H1 (cell line): ENCODE data around the gene DYNLL1. TPM values are rescaled to one million over a fixed set of nuclear protein-coding genes. Genes with fewer than 3 reads are reported as not detected.

Source experiments
- CTCF ChIA-PET: fragments of 300-600 bp; sonication (Branson Sonifier 250); formaldehyde crosslinking; loops from one replicate; lab custom pipeline; 2021; ENCODE audit not compliant: partially characterized antibody; lab: Charles Lee
- POLR2A ChIA-PET: fragments of 300-600 bp; sonication (Branson Sonifier 250); formaldehyde crosslinking; loops from one replicate; lab custom pipeline; 2021; ENCODE audit warnings: inconsistent platforms; ENCODE audit not compliant: partially characterized antibody; lab: Charles Lee
- DNase-seq, 2 experiments: peaks; one replicate each; pipeline versions ENCODE4 v3.0.0 to v3.0.0-alpha.2; 2010 to 2022; ENCODE audit warnings: low spot score in 2 of 2, low read depth in 1 of 2, mixed read lengths in 1 of 2
- FAIRE-seq: peaks from 2 replicates; lab custom pipeline; 2011; peaks lifted over from hg19 to GRCh38; lab: Jason Lieb, UNC
- H2AFZ ChIP-seq: 2 replicates; pipeline ENCODE4 v1.8.1; 2012; ENCODE audit warnings: low read length, inconsistent platforms
- H2AK5ac ChIP-seq: 2 replicates; pipeline ENCODE4 v1.6.1; 2013; ENCODE audit warnings: low read depth, low read length
- H2BK120ac ChIP-seq: replicated peaks from 2 replicates; pipeline ENCODE3; 2013; ENCODE audit warnings: low read depth, low read length, inconsistent platforms
- H2BK12ac ChIP-seq: 2 replicates; pipeline ENCODE4 v1.6.1; 2013; ENCODE audit warnings: low read depth, low read length
- H2BK15ac ChIP-seq: 2 replicates; pipeline ENCODE4 v1.6.1; 2013; ENCODE audit warnings: low read length
- H2BK20ac ChIP-seq: 2 replicates; pipeline ENCODE4 v1.6.1; 2013; ENCODE audit warnings: low read length
- H2BK5ac ChIP-seq: 2 replicates; pipeline ENCODE4 v1.6.1; 2013; ENCODE audit warnings: low read depth, low read length
- H3K14ac ChIP-seq: 2 replicates; pipeline ENCODE4 v1.6.1; 2013; ENCODE audit warnings: inconsistent platforms; ENCODE audit not compliant: insufficient read length
- H3K18ac ChIP-seq: 2 replicates; pipeline ENCODE4 v1.6.1; 2013; ENCODE audit warnings: low read length; ENCODE audit errors: extremely low read depth
- H3K23ac ChIP-seq: 2 replicates; pipeline ENCODE4 v1.6.1; 2013; ENCODE audit warnings: inconsistent platforms; ENCODE audit not compliant: insufficient read length
- H3K23me2 ChIP-seq: 2 replicates; pipeline ENCODE4 v1.6.1; 2013; ENCODE audit warnings: low read depth, low read length
- H3K27ac ChIP-seq: 2 replicates; pipeline ENCODE4 v1.6.1; 2011; ENCODE audit warnings: low read depth, low read length, inconsistent platforms
- H3K27me3 ChIP-seq, 4 experiments: replicated peaks in 1 of 4; 1 replicate in 1 of 4; 2 replicates in 3 of 4; pipeline versions ENCODE4 v1.6.1 to v1.8.1; 2011 to 2013; ENCODE audit warnings: low read length in 3 of 4, mild to moderate bottlenecking in 3 of 4, inconsistent platforms in 2 of 4, mixed read lengths in 2 of 4, moderate library complexity in 1 of 4; ENCODE audit not compliant: control insufficient read depth in 3 of 4, insufficient read depth in 3 of 4; ENCODE audit errors: extremely low read depth in 1 of 4
- H3K36me3 ChIP-seq, 4 experiments: 2 replicates each; pipeline versions ENCODE4 v1.6.1 to v1.8.1; 2011 to 2013; ENCODE audit warnings: mild to moderate bottlenecking in 4 of 4, low read length in 3 of 4, moderate library complexity in 2 of 4, control low read depth in 1 of 4, inconsistent platforms in 1 of 4; ENCODE audit not compliant: insufficient read depth in 4 of 4, control insufficient read depth in 2 of 4
- H3K4ac ChIP-seq: replicated peaks from 2 replicates; pipeline ENCODE3; 2013; ENCODE audit warnings: low read length, low read depth, mixed read lengths, inconsistent platforms; ENCODE audit not compliant: insufficient read length
- H3K4me1 ChIP-seq, 4 experiments: replicated peaks in 1 of 4; 1 replicate in 1 of 4; 2 replicates in 3 of 4; pipeline versions ENCODE4 v1.6.1 to v1.8.1; 2011 to 2013; ENCODE audit warnings: low read length in 3 of 4, inconsistent platforms in 2 of 4, mixed read lengths in 1 of 4; ENCODE audit not compliant: insufficient read depth in 4 of 4, control insufficient read depth in 3 of 4
- H3K4me2 ChIP-seq, 2 experiments: 2 replicates each; pipeline versions ENCODE4 v1.6.1 to v1.8.1; 2011 to 2013; ENCODE audit warnings: low read depth in 2 of 2, low read length in 2 of 2, control low read depth in 1 of 2, inconsistent platforms in 1 of 2, mild to moderate bottlenecking in 1 of 2; ENCODE audit not compliant: insufficient read depth in 1 of 2
- H3K4me3 ChIP-seq, 4 experiments: fragments of 200-600, 300-600 bp in 1 of 4; sonication (generic), shearing (Covaris generic), sonication (Bioruptor Twin) in 1 of 4; 2 replicates each; pipeline versions ENCODE4 v1.5.1 to v1.8.1; 2011 to 2016; ENCODE audit warnings: low read length in 4 of 4, low read depth in 3 of 4, control low read depth in 2 of 4, inconsistent platforms in 2 of 4, mild to moderate bottlenecking in 2 of 4, mixed read lengths in 1 of 4, moderate library complexity in 1 of 4; ENCODE audit not compliant: insufficient read depth in 2 of 4; ENCODE audit errors: extremely low read depth in 1 of 4
- H3K56ac ChIP-seq: replicated peaks from 2 replicates; pipeline ENCODE3; 2013; ENCODE audit warnings: low read depth, mild to moderate bottlenecking, mixed read lengths, low read length, inconsistent platforms; ENCODE audit not compliant: insufficient read length
- H3K79me1 ChIP-seq: 2 replicates; pipeline ENCODE4 v1.6.1; 2013; ENCODE audit warnings: low read depth, low read length, control low read depth
- H3K79me2 ChIP-seq, 2 experiments: 2 replicates each; pipeline versions ENCODE4 v1.6.1 to v1.8.1; 2012 to 2013; ENCODE audit warnings: low read length in 2 of 2, mild to moderate bottlenecking in 2 of 2, inconsistent platforms in 1 of 2; ENCODE audit not compliant: insufficient read depth in 2 of 2, control insufficient read depth in 1 of 2
- H3K9ac ChIP-seq, 4 experiments: replicated peaks in 1 of 4; 1 replicate in 1 of 4; 2 replicates in 3 of 4; pipeline versions ENCODE4 v1.6.1 to v1.8.1; 2011 to 2013; ENCODE audit warnings: low read depth in 3 of 4, low read length in 3 of 4, control low read depth in 2 of 4, mild to moderate bottlenecking in 2 of 4, moderate library complexity in 2 of 4, inconsistent platforms in 1 of 4; ENCODE audit errors: extremely low read depth in 1 of 4
- H3K9me3 ChIP-seq, 2 experiments: 2 replicates each; pipeline versions ENCODE4 v1.6.1 to v1.8.1; 2012 to 2013; ENCODE audit warnings: mild to moderate bottlenecking in 2 of 2, moderate library complexity in 2 of 2, control low read depth in 1 of 2, inconsistent platforms in 1 of 2, low read depth in 1 of 2, low read length in 1 of 2, mixed read lengths in 1 of 2; ENCODE audit not compliant: insufficient read depth in 2 of 2
- H4K20me1 ChIP-seq, 2 experiments: replicated peaks in 1 of 2; 2 replicates each; pipeline versions ENCODE3 to v1.8.1; 2011 to 2013; ENCODE audit warnings: inconsistent platforms in 2 of 2, low read length in 2 of 2, mild to moderate bottlenecking in 1 of 2; ENCODE audit not compliant: insufficient read depth in 2 of 2, control insufficient read depth in 1 of 2
- H4K5ac ChIP-seq: 2 replicates; pipeline ENCODE4 v1.6.1; 2013; ENCODE audit warnings: low read length, low read depth, mixed read lengths, inconsistent platforms; ENCODE audit not compliant: insufficient read length
- H4K8ac ChIP-seq: 2 replicates; pipeline ENCODE4 v1.8.0; 2013; ENCODE audit warnings: mild to moderate bottlenecking, moderate library complexity, low read length, inconsistent platforms; ENCODE audit not compliant: insufficient read depth; ENCODE audit errors: extremely low read depth
- H4K91ac ChIP-seq: replicated peaks from 2 replicates; pipeline ENCODE3; 2013; ENCODE audit warnings: low read length, mixed read lengths, inconsistent platforms; ENCODE audit not compliant: insufficient read length
- EGR1 ChIP-seq: IDR thresholded peaks from 2 replicates; pipeline ENCODE4 v1.6.1; 2011; ENCODE audit warnings: low read depth, low read length, borderline replicate concordance
- EP300 ChIP-seq, 2 experiments: IDR thresholded peaks; 1 replicate in 1 of 2; 2 replicates in 1 of 2; pipeline ENCODE4 v1.6.1; 2011 to 2012; ENCODE audit warnings: low read depth in 2 of 2, low read length in 2 of 2, mild to moderate bottlenecking in 2 of 2, borderline replicate concordance in 1 of 2, inconsistent platforms in 1 of 2, moderate library complexity in 1 of 2
- GABPA ChIP-seq: IDR thresholded peaks from 2 replicates; pipeline ENCODE4 v1.6.1; 2011; ENCODE audit warnings: mild to moderate bottlenecking, low read length, moderate library complexity, borderline replicate concordance; ENCODE audit not compliant: insufficient read depth
- HDAC6 ChIP-seq: IDR thresholded peaks from one replicate; pipeline ENCODE4 v1.7.1; 2012; ENCODE audit warnings: low read depth, mild to moderate bottlenecking, inconsistent platforms, low read length, moderate library complexity
- KDM1A ChIP-seq: fragments of 200-600, 300-600 bp; sonication (generic); IDR thresholded peaks from 2 replicates; pipeline ENCODE4 v1.7.1; 2016; ENCODE audit warnings: mild to moderate bottlenecking, low read length, borderline replicate concordance
- NANOG ChIP-seq: IDR thresholded peaks from 2 replicates; pipeline ENCODE4 v1.6.1; 2011; ENCODE audit warnings: low read length, low read depth, mild to moderate bottlenecking, inconsistent platforms; ENCODE audit not compliant: insufficient read depth, poor library complexity, severe bottlenecking
- RBBP5 ChIP-seq: IDR thresholded peaks from 2 replicates; pipeline ENCODE4 v1.7.1; 2012; ENCODE audit warnings: low read depth, mild to moderate bottlenecking, inconsistent platforms, low read length, moderate library complexity, borderline replicate concordance
- SAP30 ChIP-seq: fragments of 300-600 bp; sonication (generic); IDR thresholded peaks from 2 replicates; pipeline ENCODE4 v1.7.1; 2012; ENCODE audit warnings: low read length, moderate library complexity, mild to moderate bottlenecking, inconsistent platforms; ENCODE audit not compliant: insufficient read depth, insufficient replicate concordance
- SRF ChIP-seq: IDR thresholded peaks from 2 replicates; pipeline ENCODE4 v1.6.1; 2011; ENCODE audit warnings: mild to moderate bottlenecking, low read depth, low read length, moderate library complexity
- SUZ12 ChIP-seq: fragments of 200-600 bp; sonication (generic); IDR thresholded peaks from 2 replicates; pipeline ENCODE4 v1.6.1; 2012; ENCODE audit warnings: mild to moderate bottlenecking, inconsistent platforms, low read length, moderate library complexity, mixed read lengths
- TAF7 ChIP-seq: optimal IDR thresholded peaks from 2 replicates; pipeline ENCODE3; 2011; ENCODE audit warnings: low read depth, mild to moderate bottlenecking, inconsistent platforms, low read length, moderate library complexity, borderline replicate concordance
- WGBS, 2 experiments: shearing (Covaris generic) in 1 of 2; methylation state at CpG; one replicate each; pipeline versions ENCODE4 v1.1.6 to v1.1.7; 2013 to 2015; ENCODE audit warnings: low lambda C conversion rate in 2 of 2, mixed read lengths in 2 of 2, inconsistent platforms in 1 of 2, low coverage in 1 of 2, missing lambda C conversion rate in 1 of 2; ENCODE audit not compliant: insufficient replicate concordance in 2 of 2, insufficient coverage in 1 of 2, insufficient read length in 1 of 2; ENCODE audit errors: extremely low coverage in 1 of 2, missing lambda C conversion rate in 1 of 2; 5-methylcytosine and 5-hydroxymethylcytosine counted together
- polyA plus RNA-seq, 7 experiments: library from polyadenylated mRNA; depleted of rRNA in 3 of 7; stranded (reverse) in 5 of 7; unstranded in 2 of 7; fragments of >200 nt in 5 of 7; fragments of 200-250 nt in 2 of 7; gene quantifications; 1 replicate in 5 of 7; 2 replicates in 1 of 7; 4 replicates in 1 of 7; pipeline versions ENCODE4 v1.2.1 to v1.2.3, GENCODE V29; 2011 to 2013; ENCODE audit warnings: missing spikeins in 2 of 7, mixed read lengths in 2 of 7
- total RNA-seq: library from RNA; stranded (reverse); fragmentation: NEBNext Ultra II Directional; extraction: Animal tissue kit (Norgen Biotek cat#: 25700); gene quantifications from 2 replicates; pipeline ENCODE4 v1.2.1, GENCODE V29; 2021
- TF ChIP-seq, protein P1 (sequence below): IDR thresholded peaks from 2 replicates; pipeline ENCODE4 v1.6.1; 2012; ENCODE audit warnings: inconsistent platforms

Gene DYNLL1
- total and polyA plus RNA-seq, 2 of the 8 experiments (the other 6 are each of a cell fraction or from before 2014, with no cell fraction given), result 423 to 488 TPM

DNA sequence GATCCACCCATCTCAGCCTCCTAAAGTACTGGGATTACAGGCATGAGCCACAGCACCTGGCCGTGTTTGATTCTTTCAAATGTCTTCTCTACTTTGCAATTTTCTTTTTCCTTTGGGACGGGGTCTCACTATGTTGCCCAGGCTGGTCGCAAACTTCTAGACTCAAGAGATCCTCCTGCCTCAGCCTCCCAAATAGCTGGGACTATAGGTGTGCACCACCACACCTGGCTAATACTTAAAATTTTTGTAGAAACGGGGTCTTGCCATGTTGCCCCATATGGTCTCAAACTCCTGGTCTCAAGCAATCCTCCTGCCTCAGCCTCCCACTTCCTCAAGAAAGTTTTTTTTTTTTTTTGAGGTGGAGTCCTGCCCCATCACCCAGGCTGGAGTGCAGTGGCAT, 47.9 kb upstream of the DYNLL1 start:
- FAIRE-seq, result no peak
- Histone ChIP-seq H3K27me3 (no peaks in the 10 kb centered on the region), H2BK15ac (no peak overlapping the region), H4K20me1 (peaks cover 2% of the 10 kb centered on the region in 2 experiments), H3K9ac (no peak overlapping the region), H3K23ac (no peak overlapping the region), H3K4me2 (no peak overlapping the region; a peak in 1 of 4 replicates), H3K56ac (no peak overlapping the region), H3K79me2 (peaks cover 17 to 57% of the 10 kb centered on the region in 2 experiments), H2BK20ac (no peak overlapping the region), H3K27ac (no peak overlapping the region), H3K9me3 (no peaks in the 10 kb centered on the region), H3K4me1 (peaks cover 0 to 3% (median 1%) of the 10 kb centered on the region in 4 experiments; a peak in 1 of 7 replicates), H3K4ac (no peak overlapping the region), H2BK12ac (no peak overlapping the region), H2BK120ac (no peak overlapping the region), H4K91ac (no peak overlapping the region), H3K79me1 (peaks cover 5% of the 10 kb centered on the region), H3K4me3 (no peak overlapping the region), H2AFZ (no peak overlapping the region), H3K23me2 (peaks cover 7% of the 10 kb centered on the region; the same call in 1 of the 2 replicates), H4K8ac (no peak overlapping the region), H4K5ac (no peak overlapping the region), H3K36me3 (peaks cover 5 to 37% (median 18%) of the 10 kb centered on the region in 4 experiments; a peak in 7 of 8 replicates), H2BK5ac (no peak overlapping the region), H3K18ac (no peak overlapping the region), H3K14ac (no peak overlapping the region), H2AK5ac (no peak overlapping the region)
- no peak for DNase-seq
- WGBS, 2 experiments, result 98% methylated on average over 4 of the region's 4 CpGs; no CpG with 5 or more reads in 1 of the 2 experiments
- ChIA-PET CTCF (interaction anchor here (0.6 to 2.6 kb wide), 10 partner anchors 9 to 485 kb away, joined by 3 to 20 read pairs (median 4); no protein-coding TSS in a partner anchor), POLR2A (interaction anchor here (0.6 to 19.6 kb wide), 8 partner anchors 8 to 156 kb away, joined by 3 to 365 read pairs (median 8); partner anchors contain the start of genes COX6A1, RNU4-2 and SRSF9)
- TF ChIP-seq RBBP5, result no peak
- no peak for TF ChIP-seq KDM1A
- no peak for TF ChIP-seq GABPA
- TF ChIP-seq SUZ12, result no peak
- no peak for TF ChIP-seq TAF7
- no peak for TF ChIP-seq SRF
- TF ChIP-seq, protein P1, sequence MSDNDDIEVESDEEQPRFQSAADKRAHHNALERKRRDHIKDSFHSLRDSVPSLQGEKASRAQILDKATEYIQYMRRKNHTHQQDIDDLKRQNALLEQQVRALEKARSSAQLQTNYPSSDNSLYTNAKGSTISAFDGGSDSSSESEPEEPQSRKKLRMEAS, result no peak
- TF ChIP-seq HDAC6, result no peak
- TF ChIP-seq NANOG, result no peak
- no peak for TF ChIP-seq EGR1
- no peak for TF ChIP-seq EP300 (IDR thresholded peaks at IDR 0.05; ENCODE audit: borderline replicate concordance in 1 of 2, low read depth in 2 of 2, low read length in 2 of 2)
- TF ChIP-seq SAP30, result no peak
